ENCODE measurements around the gene CD180. TPM values are rescaled to one million over a fixed set of nuclear protein-coding genes. Genes with fewer than 3 reads are reported as not detected.
"Not testable (repeated sequence)": the region's sequence is repeated elsewhere in the genome, so short reads cannot be mapped to it uniquely, and the experiment has no call there.

Gene CD180
- total RNA-seq, 1 donor from 2014 or later = not detected

DNA sequence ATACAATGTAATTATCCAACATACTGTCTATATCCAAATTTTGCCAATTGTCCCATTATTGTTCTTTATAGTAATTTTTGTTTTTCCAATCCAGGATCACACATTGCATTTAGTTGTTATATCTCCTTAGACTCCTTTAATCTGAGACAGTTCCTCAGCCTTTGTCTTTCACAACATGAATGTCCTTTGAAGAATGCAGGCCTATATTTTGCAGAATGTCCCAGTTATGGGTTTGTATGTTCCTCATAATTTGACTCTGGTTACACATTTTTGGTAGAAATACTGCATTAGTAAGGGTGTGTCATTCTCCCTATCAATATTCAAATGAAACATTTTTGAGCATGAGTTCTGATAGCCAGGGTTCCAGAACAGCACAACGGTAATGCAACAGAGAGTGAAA, 6.7 kb downstream of the CD180 start:
- DNase-seq (ENCODE audit: low read depth in 2 of 2) = no peak

DNA sequence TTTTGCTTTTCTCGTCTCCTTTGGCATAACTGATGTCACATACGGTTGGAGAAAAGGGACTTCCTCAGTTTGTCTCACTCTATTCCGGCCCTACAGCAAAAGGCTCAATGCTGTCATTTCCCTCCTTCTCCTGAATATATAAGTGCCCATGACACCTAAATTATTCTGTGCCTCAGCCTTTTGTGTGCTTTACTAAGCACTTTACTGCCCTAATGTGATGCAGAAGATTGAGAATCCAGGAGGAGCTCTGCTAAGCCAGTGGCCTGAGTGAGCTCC, 7.6 kb downstream of the CD180 start:
- no peak for DNase-seq (ENCODE audit: low read depth in 2 of 2)

DNA sequence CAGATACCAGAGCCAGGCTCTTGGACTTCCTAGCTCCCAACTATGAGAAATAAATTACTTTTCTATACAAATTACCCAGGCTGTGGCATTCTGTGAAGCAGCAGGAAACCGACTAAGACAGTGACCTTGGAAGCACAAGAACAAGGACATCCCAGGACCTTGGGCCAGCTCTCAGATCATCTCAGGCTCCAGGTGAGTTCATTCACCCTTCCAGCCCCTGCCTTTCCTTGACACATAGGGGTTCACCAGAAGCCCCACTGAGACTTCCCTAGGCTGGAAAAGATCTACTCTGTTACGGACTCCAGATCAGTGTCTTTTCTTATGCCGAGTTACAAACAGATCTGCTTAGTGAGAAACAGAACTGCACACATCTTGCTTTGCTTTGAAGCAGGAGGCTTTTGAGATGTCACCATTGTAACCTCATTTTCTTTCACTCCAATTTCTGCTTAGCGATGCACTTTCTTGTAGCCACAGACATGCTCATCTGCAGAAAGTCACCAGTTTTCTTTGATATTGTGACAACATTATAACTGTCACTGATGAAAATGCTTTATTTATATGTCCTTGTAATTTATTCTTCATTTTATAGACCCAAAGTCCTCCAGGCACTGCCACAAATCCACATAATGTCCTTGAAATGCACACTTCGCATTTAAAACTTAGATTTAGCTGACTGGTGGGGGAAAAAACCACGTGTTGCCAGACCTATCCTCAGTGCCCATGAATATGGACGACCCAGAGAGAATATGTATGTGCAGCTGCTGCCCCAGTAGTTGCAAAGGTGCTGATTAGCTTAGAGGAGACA, 8.1 kb downstream of the CD180 start:
- no peak for DNase-seq (ENCODE audit: low read depth in 2 of 2)

DNA sequence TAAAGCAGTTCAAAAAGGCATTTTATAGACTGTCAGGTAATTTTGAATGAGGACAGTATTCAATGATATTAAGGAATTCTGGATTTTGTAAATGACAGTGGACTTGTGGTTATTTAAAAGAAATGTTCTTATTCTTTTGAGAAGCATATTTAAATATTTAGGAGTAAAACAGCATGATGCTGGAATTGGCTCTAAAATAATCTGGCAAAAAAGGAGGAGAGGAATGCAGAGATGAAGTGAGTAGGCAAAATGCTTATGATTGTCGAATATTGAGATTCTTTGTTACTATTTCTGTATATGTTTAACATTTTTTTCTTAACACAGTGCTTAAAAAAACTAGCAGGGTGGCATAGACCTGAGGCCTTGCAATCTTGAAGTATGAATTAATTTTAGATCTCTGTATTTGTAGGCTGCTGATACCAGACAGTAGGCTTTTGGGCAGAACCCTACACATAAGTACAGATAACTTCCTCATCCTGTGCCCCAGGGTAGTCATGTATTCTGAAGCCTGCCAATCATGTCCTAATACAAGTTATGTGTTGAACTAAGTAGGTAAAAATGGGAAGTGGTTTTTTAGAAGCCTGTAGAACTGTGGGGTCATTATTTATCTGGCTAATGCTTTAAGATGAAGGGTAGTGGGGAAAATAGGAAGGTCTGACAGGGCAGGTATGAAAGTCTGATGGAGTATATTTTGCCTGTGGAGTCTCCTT, 9.4 kb downstream of the CD180 start:
- no peak for DNase-seq (ENCODE audit: low read depth in 2 of 2)

DNA sequence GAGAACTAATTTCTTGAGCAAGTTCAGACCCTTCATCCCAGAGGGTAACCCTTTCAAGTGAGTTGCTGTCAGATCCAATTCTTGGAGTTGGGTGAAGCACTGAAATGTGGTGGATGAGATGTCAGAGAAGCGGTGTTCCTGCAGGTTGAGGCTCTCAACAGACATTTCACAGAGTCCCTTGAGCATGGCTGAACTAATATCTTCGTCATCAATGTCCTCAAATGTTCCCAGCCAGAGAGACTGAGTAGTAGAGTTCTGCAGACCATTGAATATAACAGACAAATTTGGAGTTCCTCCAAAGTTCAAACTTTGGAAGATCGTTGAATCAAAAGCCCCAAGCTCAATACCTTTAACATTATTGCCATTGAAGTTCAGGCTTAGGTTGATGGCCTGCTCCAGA, 12.7 kb downstream of the CD180 start:
- no peak for DNase-seq (ENCODE audit: low read depth in 2 of 2)

DNA sequence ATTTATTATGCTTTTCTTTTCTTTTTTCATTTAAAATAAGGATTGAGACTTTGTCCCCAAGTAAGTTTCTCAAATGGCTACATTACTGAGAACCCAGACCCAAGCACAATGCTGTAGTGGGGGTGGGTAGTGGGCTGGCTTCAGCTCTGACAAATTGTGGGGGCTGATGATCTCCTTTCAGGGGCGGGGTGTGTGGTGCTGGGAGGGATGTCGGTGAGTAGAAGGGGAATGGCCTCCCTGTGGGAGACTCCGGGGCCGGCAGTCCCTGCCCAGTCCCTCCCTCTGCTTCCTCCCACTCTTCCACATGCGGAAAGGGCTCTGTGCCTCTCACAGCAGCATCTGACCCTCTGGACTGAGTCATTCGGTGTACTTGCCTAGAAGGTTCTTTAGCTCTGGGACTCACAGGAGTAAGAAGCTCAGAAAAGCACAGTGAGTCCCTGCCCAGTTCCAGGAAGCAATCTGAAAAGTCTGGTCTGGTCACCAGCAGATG, 14.3 kb downstream of the CD180 start:
- peak; percentile 30 to 86 for DNase-seq (ENCODE audit: low read depth in 2 of 2)

DNA sequence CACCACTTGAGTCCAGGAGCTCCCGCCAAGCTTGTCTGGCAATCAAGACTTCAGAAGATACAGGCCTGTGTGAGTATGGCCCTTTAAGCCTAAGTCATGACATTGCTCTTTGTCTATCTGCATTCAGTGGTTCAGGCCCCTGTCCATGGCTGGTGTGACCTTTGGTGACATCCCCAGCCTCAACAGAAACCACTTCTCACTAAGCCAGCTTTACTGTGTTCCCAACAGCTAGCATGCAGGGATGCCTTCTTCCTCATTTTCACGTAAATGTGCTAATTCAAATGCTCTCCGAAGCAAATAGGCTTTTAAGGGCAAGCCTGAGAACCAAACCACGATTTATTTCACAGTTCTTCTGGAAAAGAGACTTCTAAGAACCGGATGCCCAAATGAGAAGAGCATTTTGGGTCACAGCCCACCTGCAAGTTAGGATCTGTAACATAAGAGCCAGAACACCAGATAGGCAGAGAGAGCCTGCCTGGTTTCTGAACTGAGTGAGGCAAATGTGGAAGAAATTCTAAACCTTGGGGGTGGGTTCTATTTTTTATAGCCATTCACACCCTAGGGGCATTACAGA, 14.9 kb downstream of the CD180 start:
- DNase-seq (ENCODE audit: low read depth in 2 of 2) = no peak

DNA sequence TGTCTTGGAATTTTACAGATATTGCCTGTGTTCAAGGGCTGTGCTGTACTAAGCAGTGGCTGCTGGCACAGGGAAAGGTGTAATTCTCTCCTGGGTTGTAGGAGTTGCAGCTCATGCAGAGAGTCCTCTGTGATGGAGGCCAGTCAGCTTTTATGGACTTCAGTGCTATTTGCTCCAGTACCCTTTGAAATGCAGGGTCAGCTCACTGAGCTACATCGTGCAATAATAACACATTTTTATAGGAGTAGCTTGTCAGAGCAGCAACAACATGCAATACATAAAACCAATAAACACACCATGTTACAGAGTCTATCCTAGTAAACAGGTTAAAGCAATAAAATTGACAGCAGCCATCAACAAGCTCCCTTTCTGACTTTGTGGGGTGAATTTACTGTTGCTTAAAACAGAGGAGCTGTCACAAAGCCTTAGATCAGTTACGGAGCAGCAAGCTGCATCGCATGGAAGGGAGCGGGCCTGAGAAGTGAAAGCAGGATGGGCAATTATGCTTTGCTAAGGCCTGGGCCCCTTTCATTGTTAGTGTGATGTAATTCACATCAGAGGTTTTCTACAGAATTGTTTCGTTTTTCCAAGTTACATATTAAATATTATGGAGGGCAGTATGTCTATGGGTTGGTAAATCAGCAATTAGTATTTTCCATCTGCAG, 16.8 kb downstream of the CD180 start:
- DNase-seq (ENCODE audit: low read depth in 2 of 2) = no peak

DNA sequence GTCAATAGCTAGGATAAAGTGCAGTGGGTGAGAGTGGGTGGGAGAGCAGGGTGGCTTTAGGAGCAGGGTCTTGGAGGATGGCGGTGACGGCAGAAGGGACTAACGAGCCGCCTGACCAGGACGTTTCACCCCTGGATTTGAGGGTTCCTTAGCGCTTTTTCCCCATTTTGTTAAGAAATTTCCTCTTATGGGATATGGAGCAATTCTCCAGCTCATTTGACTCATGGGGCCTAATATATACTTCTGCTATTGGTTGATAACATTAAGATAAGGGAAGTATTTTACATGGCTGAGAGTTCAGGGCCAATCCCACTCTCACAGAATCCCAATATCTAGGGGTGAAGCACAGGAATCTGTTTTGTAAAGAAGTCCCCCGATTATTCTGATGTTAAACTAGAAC, 17.6 kb downstream of the CD180 start:
- DNase-seq (ENCODE audit: low read depth in 2 of 2) = no peak

DNA sequence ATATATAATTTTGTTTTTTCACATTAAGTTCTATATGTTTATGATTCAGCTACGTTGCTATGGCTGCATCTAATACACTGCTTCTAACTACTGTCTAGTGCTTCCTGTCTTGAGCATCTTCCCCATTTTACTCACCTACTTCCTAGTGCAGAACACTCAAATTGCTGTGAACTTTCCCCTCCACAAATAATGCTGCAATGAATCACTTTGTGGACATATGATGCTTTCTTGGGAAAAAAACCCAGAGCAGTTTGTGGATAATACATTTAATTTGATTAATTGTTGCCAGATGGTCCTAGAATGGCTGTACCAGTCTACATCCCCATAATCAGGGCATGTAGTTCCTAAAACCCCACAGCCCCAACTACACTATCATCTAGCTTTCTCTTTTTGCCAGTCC, 18.5 kb downstream of the CD180 start:
- no peak for DNase-seq (ENCODE audit: low read depth in 2 of 2)

DNA sequence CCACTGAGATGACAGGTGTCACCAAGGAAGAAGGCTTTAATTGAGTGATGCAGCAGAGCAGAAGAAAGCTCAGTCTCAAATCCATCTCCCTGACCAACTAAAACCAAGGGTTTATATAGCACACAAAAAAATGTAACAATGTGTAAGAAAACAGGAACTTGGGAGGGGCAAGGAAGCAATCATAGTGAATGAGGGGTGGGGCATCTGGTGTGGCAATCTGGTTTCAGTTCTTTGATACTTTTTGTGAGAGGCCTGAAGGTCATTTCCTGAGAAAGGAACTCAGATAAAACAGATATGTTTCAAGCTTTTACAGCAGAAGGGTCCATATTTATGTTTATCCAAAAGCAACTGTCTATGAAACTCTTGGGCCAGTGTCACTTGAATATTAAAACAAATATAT, 19.7 kb downstream of the CD180 start:
- DNase-seq (ENCODE audit: low read depth in 2 of 2) = no peak

DNA sequence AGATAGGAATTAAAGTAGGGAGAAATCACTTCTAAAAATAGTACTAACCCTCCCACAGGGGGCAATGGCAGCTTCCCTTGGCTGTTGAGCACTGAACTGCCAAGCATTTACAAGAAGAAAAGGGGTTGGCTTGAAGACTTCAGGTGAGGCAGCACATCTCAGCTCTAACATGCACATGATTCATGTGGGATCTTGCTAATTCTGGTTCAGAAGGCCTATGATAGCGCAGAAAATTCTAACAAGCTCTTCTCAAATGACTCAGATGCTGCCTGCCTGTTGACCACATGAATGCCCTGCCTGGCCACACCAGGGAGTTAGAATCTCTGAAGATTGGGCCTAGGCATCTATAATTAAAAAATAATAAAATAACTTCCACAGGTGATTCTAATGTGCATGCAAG, 22.6 kb downstream of the CD180 start:
- no peak for DNase-seq (ENCODE audit: low read depth in 2 of 2)

DNA sequence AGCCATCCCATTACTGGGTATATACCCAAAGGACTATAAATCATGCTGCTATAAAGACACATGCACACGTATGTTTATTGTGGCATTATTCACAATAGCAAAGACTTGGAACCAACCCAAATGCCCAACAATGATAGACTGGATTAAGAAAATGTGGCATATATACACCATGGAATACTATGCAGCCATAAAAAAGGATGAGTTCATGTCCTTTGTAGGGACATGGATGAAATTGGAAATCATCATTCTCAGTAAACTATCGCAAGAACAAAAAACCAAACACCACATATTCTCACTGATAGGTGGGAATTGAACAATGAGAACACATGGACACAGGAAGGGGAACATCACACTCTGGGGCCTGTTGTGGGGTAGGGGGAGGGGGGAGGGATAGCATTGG, 23.2 kb downstream of the CD180 start:
- not testable (repeated sequence) for DNase-seq (ENCODE audit: low read depth in 2 of 2)

DNA sequence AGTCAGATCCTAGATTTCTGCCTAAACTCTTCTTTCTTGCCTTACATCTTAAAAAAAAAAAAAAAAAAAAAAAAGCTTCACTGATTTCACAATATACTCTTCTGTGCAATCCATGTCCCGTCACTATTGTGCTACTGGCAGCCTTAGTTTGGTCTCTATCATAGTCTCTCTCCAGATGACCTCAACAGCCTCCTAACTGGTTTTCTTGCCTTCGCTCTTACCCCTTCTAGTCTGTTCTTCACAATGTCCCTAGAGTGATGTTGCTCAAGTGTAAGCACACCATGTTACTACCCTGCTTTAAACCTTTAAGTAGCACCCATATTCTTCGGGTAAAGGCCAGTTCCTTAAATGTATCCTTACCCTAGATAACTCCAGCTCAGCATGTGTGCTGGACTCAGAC, 25.8 kb downstream of the CD180 start:
- DNase-seq (ENCODE audit: low read depth in 2 of 2) = no peak

DNA sequence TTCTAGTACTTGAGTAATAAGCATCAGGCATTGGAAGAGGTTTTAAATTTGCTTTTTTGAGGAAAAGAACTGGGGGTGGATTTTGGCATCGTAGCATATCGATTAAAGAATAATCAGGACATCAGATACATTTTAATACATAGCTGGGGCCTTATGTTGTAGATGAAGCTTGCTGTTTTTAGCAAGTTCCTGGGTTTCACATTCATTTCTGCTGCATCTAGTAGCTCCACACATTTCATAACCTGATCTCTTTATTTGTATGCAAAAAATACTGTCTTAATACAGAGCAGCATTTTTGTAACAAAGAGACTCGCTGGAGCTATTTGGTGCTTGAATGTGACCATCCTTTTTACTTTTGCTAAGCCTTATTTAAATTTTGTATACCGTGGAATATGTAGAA, 28.5 kb downstream of the CD180 start:
- no peak for DNase-seq (ENCODE audit: low read depth in 2 of 2)

DNA sequence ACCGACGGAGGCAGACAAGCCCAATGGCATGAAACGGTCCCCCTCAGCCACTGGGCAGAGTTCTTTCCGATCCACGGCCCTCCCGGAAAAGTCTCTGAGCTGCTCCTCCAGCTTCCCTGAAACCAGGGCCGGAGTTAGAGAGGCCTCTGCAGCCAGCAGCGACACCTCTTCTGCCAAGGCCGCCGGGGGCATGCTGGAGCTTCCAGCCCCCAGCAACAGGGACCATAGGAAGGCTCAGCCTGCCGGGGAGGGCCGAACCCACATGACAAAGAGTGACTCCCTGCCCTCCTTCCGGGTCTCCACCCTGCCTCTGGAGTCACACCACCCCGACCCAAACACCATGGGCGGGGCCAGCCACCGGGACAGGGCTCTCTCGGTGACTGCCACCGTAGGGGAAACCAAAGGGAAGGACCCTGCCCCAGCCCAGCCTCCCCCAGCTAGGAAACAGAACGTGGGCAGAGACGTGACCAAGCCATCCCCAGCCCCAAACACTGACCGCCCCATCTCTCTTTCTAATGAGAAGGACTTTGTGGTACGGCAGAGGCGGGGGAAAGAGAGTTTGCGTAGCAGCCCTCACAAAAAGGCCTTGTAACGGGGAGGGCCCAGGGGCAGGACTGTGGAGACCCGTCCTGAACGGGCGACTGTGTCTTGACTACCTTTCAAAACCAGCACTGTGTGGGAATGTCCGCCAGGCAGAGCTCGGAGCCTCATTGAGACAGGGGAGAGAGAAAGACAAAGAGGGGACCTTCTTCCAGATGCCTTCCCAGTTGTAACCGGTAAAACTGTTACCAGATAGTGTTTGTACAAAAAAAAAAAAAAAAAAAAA, 29.9 kb downstream of the CD180 start:
- DNase-seq (ENCODE audit: low read depth in 2 of 2) = peak in 1 of 2 donors; percentile 13

DNA sequence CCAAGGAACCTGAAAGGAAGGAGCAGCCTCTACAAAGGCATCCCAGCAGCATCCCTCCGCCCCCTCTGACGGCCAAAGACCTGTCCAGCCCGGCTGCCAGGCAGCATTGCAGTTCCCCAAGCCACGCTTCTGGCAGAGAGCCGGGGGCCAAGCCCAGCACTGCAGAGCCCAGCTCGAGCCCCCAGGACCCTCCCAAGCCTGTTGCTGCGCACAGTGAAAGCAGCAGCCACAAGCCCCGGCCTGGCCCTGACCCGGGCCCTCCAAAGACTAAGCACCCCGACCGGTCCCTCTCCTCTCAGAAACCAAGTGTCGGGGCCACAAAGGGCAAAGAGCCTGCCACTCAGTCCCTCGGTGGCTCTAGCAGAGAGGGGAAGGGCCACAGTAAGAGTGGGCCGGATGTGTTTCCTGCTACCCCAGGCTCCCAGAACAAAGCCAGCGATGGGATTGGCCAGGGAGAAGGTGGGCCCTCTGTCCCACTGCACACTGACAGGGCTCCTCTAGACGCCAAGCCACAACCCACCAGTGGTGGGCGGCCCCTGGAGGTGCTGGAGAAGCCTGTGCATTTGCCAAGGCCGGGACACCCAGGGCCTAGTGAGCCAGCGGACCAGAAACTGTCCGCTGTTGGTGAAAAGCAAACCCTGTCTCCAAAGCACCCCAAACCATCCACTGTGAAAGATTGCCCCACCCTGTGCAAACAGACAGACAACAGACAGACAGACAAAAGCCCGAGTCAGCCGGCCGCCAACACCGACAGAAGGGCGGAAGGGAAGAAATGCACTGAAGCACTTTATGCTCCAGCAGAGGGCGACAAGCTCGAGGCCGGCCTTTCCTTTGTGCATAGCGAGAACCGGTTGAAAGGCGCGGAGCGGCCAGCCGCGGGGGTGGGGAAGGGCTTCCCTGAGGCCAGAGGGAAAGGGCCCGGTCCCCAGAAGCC, 30.8 kb downstream of the CD180 start:
- DNase-seq (ENCODE audit: low read depth in 2 of 2) = peak; percentile 69 to 82

DNA sequence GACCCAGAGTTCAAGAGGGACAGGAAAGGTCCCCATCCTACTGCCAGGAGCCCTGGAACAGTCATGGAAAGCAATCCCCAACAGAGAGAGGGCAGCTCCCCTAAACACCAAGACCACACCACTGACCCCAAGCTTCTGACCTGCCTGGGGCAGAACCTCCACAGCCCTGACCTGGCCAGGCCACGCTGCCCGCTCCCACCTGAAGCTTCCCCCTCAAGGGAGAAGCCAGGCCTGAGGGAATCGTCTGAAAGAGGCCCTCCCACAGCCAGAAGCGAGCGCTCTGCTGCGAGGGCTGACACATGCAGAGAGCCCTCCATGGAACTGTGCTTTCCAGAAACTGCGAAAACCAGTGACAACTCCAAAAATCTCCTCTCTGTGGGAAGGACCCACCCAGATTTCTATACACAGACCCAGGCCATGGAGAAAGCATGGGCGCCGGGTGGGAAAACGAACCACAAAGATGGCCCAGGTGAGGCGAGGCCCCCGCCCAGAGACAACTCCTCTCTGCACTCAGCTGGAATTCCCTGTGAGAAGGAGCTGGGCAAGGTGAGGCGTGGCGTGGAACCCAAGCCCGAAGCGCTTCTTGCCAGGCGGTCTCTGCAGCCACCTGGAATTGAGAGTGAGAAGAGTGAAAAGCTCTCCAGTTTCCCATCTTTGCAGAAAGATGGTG, 31.6 kb downstream of the CD180 start:
- DNase-seq (ENCODE audit: low read depth in 2 of 2) = no peak

DNA sequence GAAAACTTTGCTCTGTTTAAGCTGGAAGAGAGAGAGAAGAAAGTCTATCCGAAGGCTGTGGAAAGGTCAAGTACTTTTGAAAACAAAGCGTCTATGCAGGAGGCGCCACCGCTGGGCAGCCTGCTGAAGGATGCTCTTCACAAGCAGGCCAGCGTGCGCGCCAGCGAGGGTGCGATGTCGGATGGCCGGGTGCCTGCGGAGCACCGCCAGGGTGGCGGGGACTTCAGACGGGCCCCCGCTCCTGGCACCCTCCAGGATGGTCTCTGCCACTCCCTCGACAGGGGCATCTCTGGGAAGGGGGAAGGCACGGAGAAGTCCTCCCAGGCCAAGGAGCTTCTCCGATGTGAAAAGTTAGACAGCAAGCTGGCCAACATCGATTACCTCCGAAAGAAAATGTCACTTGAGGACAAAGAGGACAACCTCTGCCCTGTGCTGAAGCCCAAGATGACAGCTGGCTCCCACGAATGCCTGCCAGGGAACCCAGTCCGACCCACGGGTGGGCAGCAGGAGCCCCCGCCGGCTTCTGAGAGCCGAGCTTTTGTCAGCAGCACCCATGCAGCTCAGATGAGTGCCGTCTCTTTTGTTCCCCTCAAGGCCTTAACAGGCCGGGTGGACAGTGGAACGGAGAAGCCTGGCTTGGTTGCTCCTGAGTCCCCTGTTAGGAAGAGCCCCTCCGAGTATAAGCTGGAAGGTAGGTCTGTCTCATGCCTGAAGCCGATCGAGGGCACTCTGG, 32.6 kb downstream of the CD180 start:
- no peak for DNase-seq (ENCODE audit: low read depth in 2 of 2)

Data from dermis microvascular lymphatic vessel endothelial cell (primary cell).